Sigmoid colon (tissue), 7 donors: ENCODE results near the gene FBXO5. TPM values are rescaled to one million over a fixed set of nuclear protein-coding genes. Genes with fewer than 3 reads are reported as not detected.

Experiments used
- DNase-seq: peaks from one replicate; pipeline ENCODE4 v3.0.0-alpha.2; 2019
- H3K27ac ChIP-seq, 4 donors: fragments of 200-600 bp; sonication (generic); one replicate each; pipeline ENCODE4 v1.5.1; 2016 to 2019; ENCODE audit warnings: mild to moderate bottlenecking in 1 of 4
- H3K27me3 ChIP-seq, 3 donors: fragments of 200-600 bp; sonication (generic); one replicate each; pipeline ENCODE4 v1.5.1; 2019; ENCODE audit warnings: mild to moderate bottlenecking in 1 of 3
- H3K36me3 ChIP-seq, 4 donors: fragments of 200-600 bp; sonication (generic); one replicate each; pipeline ENCODE4 v1.5.1; 2016 to 2019
- H3K4me1 ChIP-seq, 4 donors: fragments of 200-600 bp; sonication (generic); one replicate each; pipeline ENCODE4 v1.5.1; 2017 to 2019
- H3K4me3 ChIP-seq, 4 donors: fragments of 200-600 bp; sonication (generic); one replicate each; pipeline ENCODE4 v1.5.1; 2017 to 2019; ENCODE audit warnings: mild to moderate bottlenecking in 2 of 4, moderate library complexity in 1 of 4
- H3K9me3 ChIP-seq, 4 donors: fragments of 200-600 bp in 3 of 4; sonication (generic) in 3 of 4; one replicate each; pipeline versions ENCODE4 v1.5.1 to v1.6.1; 2013 to 2019
- CTCF ChIP-seq, 4 experiments: fragments of 450-650 bp in 3 of 4; fragments of 200-600 bp in 1 of 4; IDR thresholded peaks; one replicate each; pipeline ENCODE4 v1.5.1; 2016 to 2019; ENCODE audit warnings: antibody characterized with exemption in 4 of 4, mild to moderate bottlenecking in 3 of 4, moderate library complexity in 2 of 4
- EP300 ChIP-seq, 4 donors: sonication (generic); formaldehyde crosslinking; IDR thresholded peaks; one replicate each; pipeline ENCODE4 v1.6.1; 2017; ENCODE audit warnings: antibody characterized with exemption in 4 of 4
- POLR2A ChIP-seq, 2 donors: fragments of 450-650 bp; IDR thresholded peaks; one replicate each; pipeline ENCODE4 v1.6.1; 2016; ENCODE audit warnings: antibody characterized with exemption in 2 of 2, mild to moderate bottlenecking in 2 of 2, moderate library complexity in 2 of 2
- POLR2AphosphoS5 ChIP-seq, 4 donors: sonication (generic); formaldehyde crosslinking; IDR thresholded peaks; one replicate each; pipeline ENCODE4 v1.6.1; 2017; ENCODE audit warnings: antibody characterized with exemption in 4 of 4
- whole genome bisulfite sequencing, 2 donors: extraction: QIAGEN DNeasy Blood & Tissue Kit; methylation state at CpG; one replicate each; pipeline ENCODE4 v1.1.7; 2013; 5-methylcytosine and 5-hydroxymethylcytosine counted together
- intact Hi-C: fragments of 100-400 bp; cut with DNase I; formaldehyde crosslinking; loops from one replicate; pipeline ENCODE4 v1.15.1; 2023
- polyA plus RNA-seq, 3 donors: library from polyadenylated mRNA; stranded (reverse); fragments of 200-250 nt; gene quantifications; one replicate each; pipeline ENCODE4 v1.2.3, GENCODE V29; 2013
- total RNA-seq, 4 donors: library from RNA; depleted of rRNA; stranded (reverse); fragments of >200 nt; gene quantifications; one replicate each; pipeline ENCODE4 v1.1.0, GENCODE V29; 2016
- donor health status: healthy with polysubstance abuse.
- donor health status: Bipolar disorder and iron deficiency.
- donor health status: healthy.

The FBXO5 gene
- total RNA-seq (1 to 10 TPM; 1.9 to 6.4 (median 2.7) TPM), polyA plus RNA-seq (1 to 10 TPM; 1.8 to 5.4 (median 3.7) TPM)

- Histone ChIP-seq H3K36me3 (no peaks in the 10 kb centered on the region), H3K27me3 (no peaks in the 10 kb centered on the region), H3K4me1 (peaks cover 0 to 34% (median 25%) of the 10 kb centered on the region in 4 donors), H3K4me3 (peak within 1 kb of the TSS; percentile 67 to 77 (median 70)), H3K27ac (peak within 1 kb of the TSS; percentile 94 to 97 (median 95)), H3K9me3 (no peaks in the 10 kb centered on the region)
- TF ChIP-seq POLR2AphosphoS5 (IDR thresholded peaks at IDR 0.05), result peak in 1 of 4 donors; percentile 36
- no peak for TF ChIP-seq CTCF (IDR thresholded peaks at IDR 0.05)
- no peak for TF ChIP-seq POLR2A (IDR thresholded peaks at IDR 0.05)
- peak in 2 of 4 donors; percentile 8 to 23 for TF ChIP-seq EP300 (IDR thresholded peaks at IDR 0.05)
- WGBS, 2 donors, result 0% methylated on average over 66 of the region's 66 CpGs
- peak; percentile 99 for DNase-seq
- intact Hi-C loops, result loop anchor here (2.0 kb wide), 1 partner anchor 20 kb away; the partner anchor contains the start of gene MTRF1L
Measured at GRCh38 chr6:152982904-152983636, at the start of gene FBXO5. TSS of gene FBXO5 (minus strand) at chr6:152983041. CDS start at chr6:152982959, 82 bp downstream.

GRCh38 chr6:153032255-153032882 is 49.5 kb upstream of the FBXO5 start:
- TF ChIP-seq CTCF (IDR thresholded peaks at IDR 0.05) (peak in 1 of 4 experiments; percentile 7), POLR2A (IDR thresholded peaks at IDR 0.05) (no peak)
- H3K36me3 ChIP-seq, result no peaks in the 10 kb centered on the region
- H3K4me1 ChIP-seq, result no peaks in the 10 kb centered on the region
- intact Hi-C loops, result no loop called here
- H3K4me3 ChIP-seq, result no peak overlapping the region
- no peak for DNase-seq
- H3K27ac ChIP-seq, result no peak overlapping the region
- no peaks in the 10 kb centered on the region for H3K27me3 ChIP-seq
- 67 to 73% methylated on average over 9 of the region's 9 CpGs for WGBS, 2 donors
- H3K9me3 ChIP-seq, result no peaks in the 10 kb centered on the region

GRCh38 chr6:153031335-153031955 is 48.6 kb upstream of the FBXO5 start:
- intact Hi-C loops, result no loop called here
- Histone ChIP-seq H3K36me3 (no peaks in the 10 kb centered on the region), H3K27me3 (no peaks in the 10 kb centered on the region), H3K27ac (no peak overlapping the region), H3K4me1 (no peaks in the 10 kb centered on the region), H3K4me3 (no peak overlapping the region), H3K9me3 (no peaks in the 10 kb centered on the region)
- TF ChIP-seq EP300 (IDR thresholded peaks at IDR 0.05), result no peak
- TF ChIP-seq CTCF (IDR thresholded peaks at IDR 0.05), result no peak
- TF ChIP-seq POLR2A (IDR thresholded peaks at IDR 0.05), result no peak
- TF ChIP-seq POLR2AphosphoS5 (IDR thresholded peaks at IDR 0.05), result no peak
- DNase-seq, result no peak
- WGBS, 2 donors, result 31 to 51% methylated on average over 1 of the region's 1 CpG

- Histone ChIP-seq H3K27ac (no peak overlapping the region), H3K9me3 (no peaks in the 10 kb centered on the region), H3K36me3 (no peaks in the 10 kb centered on the region), H3K4me3 (no peak overlapping the region), H3K27me3 (no peaks in the 10 kb centered on the region), H3K4me1 (no peaks in the 10 kb centered on the region)
- TF ChIP-seq POLR2A (IDR thresholded peaks at IDR 0.05), result no peak
- TF ChIP-seq CTCF (IDR thresholded peaks at IDR 0.05), result no peak
- TF ChIP-seq POLR2AphosphoS5 (IDR thresholded peaks at IDR 0.05), result no peak
- no peak for TF ChIP-seq EP300 (IDR thresholded peaks at IDR 0.05)
- intact Hi-C loops, result no loop called here
- WGBS, 2 donors, result 56 to 72% methylated on average over 4 of the region's 4 CpGs
- DNase-seq, result no peak
Measured at GRCh38 chr6:153028963-153029362, 46.1 kb upstream of the FBXO5 start.
